GM15510 (cell line): ENCODE measurements around the gene UPB1.

Source experiments
- POLR2A ChIP-seq: IDR thresholded peaks from 3 replicates; pipeline ENCODE4 v1.6.1; 2011; ENCODE audit warnings: borderline replicate concordance; ENCODE audit not compliant: insufficient read length; ENCODE audit errors: extremely low read depth

Gene UPB1

DNA sequence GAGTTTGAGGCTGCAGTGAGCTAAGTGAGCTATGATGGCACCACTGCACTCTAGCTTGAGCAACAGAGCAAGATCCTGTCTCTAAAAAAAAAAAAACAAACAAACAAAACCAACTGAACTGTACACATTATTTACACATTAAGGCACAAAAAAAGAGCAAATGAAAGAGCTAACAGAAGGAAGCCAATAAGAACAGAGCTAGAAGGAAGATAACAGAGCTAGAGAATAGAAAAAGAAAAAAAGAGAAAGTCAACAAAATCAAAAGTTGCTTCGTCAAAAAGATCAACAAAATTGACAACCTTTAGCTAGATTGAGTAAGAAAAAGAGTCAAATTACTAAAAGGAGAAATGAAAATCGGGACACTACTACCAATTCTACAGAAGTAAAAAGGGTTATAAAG is 34.8 kb downstream of the UPB1 start:
- no peak for TF ChIP-seq POLR2A

DNA sequence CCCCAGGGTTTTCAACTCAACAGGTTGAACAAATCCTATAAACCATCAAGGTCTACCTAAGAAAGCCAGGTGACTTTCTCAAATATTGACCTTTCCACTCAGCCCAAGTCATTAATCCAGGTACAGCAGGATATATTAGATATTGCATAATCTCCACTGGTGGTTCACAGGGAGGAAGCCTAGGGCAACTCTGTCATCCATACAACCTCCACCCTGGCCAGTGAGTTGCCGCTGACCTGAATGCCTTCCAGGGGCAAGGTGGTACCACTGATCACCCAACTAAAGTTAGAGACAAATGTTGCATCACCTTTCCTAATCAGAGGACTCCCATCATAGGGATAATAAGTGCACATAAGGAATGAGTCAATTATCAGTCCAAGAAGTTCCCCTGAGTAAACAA is 36.9 kb downstream of the UPB1 start:
- no peak for TF ChIP-seq POLR2A

DNA sequence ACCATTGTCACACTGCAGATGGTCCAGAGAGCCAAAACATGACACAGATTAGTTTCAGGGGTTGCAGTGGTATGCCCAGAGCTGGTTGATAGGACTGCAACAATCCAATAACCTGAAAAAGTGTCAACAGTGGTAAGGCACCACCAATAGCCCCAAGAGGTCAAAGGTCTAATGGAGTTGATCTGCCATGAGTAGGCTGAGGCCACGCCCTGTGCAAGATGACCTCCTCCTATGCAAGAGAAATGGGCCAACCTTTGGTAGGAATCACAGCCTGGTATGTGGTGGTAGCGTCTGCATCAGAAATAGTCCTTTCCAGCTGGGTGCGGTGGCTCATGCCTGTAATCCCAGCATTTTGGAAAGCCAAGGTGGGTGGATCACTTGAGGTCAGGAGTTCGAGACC is 40.2 kb downstream of the UPB1 start:
- TF ChIP-seq POLR2A, result no peak

DNA sequence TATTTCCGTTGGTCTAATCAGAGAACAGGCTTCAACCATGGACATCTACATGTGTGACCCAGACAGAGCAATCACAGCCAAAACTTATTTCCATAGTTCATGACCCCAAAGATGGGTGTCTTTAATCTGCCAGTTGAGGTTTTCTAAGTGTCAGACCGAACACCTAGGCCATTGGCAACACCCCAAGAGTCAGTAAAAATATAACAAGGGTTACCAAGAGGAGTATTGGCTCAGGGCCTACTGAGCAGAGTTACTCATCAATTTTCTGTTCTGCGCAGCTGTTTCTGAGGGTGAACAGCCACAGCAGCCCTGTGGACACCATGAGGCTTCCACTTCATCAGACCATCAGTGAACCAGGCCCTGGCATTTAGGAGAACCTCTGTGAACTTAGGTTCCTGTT is 41.0 kb downstream of the UPB1 start:
- TF ChIP-seq POLR2A, result no peak

DNA sequence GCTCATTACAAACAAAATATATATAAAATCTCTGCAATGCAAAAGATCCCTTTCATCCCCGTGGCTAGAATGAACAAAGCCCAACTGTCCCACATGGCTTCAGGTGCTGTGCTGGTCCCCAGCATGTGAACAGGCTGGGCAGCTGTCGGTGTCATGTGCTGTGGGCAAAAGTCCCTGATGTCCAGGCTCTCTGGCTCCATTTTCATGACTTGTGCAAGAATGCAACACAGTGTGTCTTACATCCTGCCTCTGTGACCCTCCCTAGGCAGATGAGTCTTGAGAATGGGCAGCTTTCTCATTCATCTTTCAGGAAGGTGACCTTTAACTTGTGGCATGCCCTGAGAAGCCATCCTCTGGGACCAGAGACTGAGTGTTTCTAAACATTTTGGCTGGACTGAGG is 45.3 kb downstream of the UPB1 start:
- TF ChIP-seq POLR2A, result no peak

DNA sequence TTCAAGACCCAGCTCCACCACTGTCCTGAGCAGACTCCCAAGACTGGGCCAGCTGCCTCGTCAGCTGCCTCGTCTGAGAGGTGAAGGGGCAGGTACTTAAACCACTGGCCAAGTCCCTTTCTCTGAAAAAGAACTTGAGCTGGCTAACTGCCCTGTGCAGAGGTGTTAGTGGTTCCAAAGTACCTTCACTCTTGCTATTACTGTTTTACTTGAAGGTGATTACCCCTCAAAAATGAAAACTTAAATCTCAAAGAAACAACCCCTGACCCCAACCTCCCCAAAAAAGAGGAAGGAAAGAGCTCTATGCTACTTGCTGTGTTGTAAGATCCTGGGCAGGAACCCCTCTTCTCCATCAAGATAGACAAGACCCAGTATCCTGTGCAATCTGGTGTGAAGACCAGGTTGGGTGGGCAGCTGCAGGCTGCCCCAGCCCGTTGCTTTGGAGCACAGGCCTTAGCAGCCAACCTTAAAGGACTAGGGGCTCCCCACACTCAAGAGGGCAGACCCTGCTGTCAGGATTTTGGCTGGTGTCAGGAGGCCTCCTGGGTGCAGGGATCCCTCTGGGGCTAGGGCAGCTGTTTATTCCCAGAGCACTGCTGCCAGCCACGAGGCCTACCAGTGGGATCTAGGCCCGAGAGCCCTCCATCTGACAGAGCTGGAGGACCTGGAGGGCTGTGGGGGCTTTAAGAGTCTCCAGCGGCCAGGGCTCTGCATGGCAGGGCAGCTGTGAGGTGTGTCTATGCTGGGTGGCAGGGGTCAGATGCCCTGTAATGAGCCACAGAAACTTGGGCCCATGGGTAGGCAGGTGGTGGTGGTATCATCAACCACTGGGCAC is 46.8 kb downstream of the UPB1 start:
- TF ChIP-seq POLR2A, result no peak

DNA sequence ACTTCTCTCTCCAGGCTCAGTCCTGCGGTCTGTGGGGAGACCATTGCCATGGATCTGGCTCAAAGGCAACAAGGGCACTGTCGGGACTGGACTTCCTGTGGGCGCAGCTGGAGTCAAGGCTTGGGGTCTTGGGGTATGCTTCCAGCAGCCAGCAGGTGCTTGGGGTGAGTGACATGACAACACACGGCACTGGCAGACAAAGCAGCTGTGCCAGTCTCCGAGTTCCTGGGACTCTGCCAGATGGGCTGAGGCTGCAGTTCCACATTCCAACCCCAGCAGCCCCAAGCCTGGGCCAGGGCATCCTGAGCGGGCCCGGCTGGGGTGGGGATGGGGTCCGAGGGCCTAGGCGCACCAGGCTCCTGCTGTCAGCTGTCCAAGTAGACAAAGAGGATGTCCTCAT is 47.5 kb downstream of the UPB1 start:
- TF ChIP-seq POLR2A, result no peak

DNA sequence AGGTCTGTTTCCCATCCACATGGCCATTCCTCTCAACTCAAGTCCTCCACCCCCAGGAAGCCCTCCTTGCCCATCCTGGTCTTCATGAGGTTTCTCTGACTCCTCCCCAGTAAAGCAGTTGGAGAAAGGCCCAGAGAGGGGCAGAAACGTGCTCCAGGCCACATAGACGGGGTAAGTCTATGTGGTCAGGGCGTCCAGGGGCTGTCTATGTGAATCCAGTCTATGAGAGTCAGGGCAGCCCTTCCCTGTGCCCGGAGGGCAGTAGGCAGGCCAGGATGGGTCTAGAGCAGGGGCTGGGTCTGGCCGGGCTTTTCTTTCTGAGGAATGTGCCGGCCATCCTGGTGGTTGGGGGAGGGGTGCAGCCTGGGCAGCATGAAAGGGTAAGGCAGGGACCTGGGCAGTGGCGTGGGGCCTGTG is 48.1 kb downstream of the UPB1 start:
- TF ChIP-seq POLR2A, result no peak

DNA sequence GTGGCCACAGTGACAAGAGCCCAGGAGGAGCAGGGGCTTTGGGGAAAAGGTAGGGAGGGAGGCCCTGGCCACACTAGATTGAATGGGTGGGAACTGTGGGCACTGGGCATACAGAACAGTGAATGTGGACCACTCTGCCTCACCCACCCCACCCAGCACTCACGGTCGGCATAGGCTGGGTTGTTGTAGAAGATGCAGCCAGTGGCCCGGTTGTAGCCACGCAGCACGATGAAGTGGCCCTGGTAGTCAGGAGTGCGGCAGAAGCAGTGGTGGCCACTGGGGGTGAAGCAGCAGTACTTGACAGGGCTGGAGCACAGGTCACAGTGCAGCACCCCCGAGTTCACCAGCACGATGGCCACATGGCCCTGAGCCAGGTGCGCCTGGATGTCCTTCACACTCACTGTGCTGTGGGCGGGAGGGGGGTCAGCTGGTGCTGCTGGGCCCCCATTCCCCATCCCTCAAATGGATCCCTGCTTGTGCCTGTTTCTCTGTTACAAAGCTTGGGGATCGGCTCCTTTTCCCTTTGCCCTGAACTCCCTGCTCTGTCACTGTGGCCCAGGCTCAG is 48.6 kb downstream of the UPB1 start:
- TF ChIP-seq POLR2A, result no peak

DNA sequence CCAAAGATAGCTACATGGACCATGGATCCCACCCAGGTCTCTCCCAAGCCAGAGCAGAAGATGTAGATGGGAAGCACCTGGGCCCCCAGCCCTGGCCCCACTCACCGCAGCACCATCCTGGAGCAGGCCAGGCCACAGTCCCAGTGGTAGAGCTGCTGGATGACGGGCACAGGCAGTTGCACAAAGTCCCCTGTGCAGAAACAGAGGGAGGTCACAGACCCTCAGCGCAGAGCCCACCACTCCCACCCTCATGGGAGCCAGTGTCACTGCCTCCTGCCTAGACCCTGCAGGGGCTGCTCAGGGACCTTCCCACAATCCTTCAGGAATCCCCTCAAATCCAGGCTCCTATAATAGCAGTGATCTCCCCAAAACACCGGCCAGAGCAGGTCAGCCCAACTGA is 53.7 kb downstream of the UPB1 start:
- TF ChIP-seq POLR2A, result no peak

DNA sequence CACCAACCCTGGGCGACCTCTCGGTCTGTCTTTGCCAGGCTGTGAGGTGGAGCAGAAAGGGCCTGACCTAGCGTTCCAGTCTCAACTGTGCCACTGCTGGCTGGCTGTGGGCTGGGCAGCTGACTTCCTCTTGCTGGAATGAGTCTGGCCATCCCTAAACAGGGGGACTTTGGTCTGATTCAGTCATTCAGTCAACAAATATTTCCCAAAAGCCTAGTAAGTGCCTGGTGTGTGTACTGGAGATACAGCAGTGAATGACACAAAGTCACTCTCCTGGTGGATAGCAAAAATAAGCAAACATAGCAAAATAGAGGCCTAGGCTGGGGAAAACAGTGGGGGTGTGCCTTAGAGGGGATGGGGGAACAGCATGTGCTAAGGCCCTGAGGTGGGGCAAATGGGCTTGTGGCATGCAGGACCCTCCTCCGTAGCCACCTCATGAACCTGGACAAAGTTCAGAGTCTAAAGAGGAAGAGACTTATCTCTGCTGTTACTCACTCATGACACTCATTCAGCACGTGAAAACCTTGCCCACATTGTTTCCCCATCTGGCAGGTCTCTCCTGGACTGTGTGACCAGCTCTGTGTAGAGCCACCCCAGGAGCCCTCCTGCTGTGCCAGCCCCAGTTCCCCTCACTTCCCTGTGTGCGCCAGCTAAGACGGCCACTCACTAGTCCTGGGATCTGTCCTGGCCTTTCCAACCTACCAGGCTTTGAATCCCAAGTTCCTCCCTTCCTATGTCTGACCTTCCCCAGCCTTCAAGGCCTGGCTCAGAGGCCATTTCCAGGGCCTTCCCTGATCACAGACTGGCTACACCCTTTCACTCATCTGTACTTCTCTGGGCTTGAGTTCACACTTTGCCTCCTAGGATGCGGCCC is 55.1 kb downstream of the UPB1 start:
- TF ChIP-seq POLR2A, result no peak

DNA sequence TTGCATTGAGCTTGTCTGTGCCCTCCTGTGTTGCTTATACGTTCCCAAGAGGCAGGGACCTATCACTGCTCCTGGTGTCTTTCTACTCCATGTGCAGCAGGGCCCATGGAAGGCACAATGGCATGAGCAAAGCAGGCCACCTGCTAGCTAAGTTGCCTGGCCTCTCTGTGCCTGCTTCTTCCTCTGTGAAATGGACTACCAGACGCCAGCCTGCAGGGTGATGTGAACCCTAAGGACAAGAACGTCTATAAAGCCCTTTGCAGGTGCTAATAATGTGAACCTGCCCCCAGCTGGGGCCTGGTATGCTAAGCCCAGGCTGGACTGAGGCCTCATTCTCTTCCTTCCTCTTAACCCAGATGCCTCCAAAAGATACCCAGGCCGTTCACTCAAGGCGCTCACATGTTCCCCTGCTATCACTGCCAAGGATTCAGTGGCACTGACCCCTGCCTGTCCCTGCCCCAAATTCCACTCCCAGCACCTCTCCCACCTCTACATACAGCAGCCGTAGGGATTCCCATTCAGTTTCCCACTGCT is 55.8 kb downstream of the UPB1 start:
- TF ChIP-seq POLR2A, result no peak

DNA sequence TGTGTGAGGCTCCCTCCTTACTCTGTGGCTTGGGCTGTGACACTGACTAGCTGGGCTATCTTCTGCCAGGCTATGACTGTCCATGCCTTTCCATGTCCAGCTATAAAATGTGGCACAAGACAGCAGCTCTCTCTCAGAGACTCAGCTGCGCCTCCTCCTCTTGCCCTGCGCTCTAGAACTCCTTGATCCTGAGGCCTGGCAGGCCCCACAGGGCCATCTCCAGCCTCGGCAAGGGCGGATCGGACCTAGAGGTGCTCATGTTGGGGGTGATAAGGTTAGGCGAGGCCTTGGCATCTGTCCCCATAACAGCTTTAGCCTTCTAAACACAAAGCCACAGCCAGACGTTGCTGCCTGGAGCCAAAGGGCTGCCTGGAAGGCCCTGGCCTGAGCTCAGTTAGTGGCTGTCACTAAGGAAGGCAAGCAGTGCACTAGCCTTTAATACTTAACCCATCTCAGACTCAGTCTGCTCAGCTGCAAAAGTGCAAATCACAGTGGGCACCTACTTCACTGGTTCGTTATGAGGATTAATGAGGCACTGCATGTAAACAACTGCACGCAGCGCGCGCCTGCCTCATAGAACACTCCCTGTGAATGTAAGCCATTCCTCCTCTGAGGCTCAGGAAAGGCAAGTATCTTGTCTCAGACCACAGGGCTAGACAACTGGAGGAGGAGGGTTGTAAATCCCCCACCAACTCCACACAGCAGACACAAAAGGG is 58.6 kb downstream of the UPB1 start:
- no peak for TF ChIP-seq POLR2A

DNA sequence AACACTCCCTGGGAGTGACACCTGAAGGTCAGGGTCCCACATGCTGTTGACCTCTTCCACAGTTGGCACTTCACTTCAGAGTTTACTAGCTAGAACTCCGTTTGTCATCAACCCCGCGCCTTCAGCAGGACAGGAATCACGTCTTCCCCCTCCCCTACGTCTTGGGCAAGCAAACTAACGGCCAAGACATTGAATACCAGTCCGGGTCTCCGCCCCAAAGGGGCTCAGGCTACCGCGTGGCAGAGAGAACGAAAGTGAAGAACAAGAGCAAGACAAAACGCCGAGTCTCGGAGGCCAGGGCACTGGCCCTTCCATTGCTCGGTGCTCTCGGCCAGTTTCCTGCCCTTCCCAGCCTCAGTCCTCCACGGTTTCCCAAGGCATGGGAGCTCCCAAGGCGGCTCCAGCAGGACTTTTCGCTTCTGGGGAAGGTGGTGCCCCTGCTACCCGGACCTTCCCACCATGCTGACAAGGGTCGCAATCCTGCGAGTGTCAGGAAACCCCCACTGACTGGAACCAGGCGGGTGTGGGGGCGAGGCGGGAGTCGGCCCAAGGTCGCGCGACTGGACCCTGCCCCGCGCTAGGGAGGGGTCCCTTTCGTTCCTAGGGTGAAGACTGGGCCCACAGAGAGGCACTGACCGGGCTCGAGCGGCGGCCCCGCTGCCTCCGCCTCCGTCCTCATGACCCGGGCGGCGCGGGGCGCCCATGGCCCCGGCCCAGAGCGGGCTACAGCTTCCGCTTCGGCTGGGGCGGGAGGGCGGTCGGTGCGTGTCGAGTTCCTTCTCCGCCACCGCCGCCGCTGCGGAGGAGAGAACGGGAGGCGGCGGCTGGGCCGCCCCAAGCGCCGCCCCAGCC is 59.4 kb downstream of the UPB1 start, which contains the start of gene GUCD1:
TSS of gene GUCD1 (minus strand) at position 826 of the 852 bp plus-strand sequence. CDS start at position 679, 147 bp downstream.
- peak; percentile 73 for TF ChIP-seq POLR2A
